ENCODE measurements around the gene ERC2.

DNA sequence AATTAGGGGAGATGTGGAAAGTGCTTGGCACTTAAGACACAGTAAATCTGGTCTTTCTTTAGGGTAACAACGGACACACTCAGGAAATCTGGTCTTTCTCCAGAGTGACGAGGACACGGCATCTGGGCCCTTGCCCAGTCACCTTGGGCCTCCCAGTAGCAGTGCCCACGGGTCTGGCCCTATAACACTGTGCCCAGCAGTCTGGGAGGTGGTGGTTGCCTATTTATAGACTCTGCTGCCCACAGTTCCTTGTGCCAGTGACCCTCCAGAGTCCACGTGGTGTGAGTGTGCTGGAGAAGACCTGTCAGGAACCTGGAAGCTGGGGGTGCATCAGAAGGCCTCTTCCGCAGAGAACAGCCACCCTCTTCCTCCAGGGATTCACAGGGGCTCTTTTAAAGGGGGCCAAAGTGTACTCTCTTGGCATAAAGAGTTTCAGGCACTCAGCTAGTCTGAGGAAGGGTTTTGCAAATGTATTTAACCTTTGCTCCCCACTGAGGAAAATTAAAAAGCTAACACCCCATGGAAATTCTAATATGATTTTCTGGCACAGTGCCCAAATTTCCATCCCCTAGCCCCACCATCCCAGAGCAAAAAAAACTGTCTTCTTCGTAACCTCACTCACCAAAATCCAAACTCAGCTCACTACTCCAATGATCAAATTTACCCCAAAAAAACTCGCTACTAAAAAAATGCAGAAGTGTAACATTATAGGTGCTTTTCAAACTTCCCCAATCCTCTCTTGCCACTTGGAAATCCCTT lies 996.6 kb downstream of the ERC2 start:
- no peak for TF ChIP-seq CTCF (conservative IDR thresholded peaks at IDR 0.05; ENCODE audit: low read depth, low read length)
- TF ChIP-seq EZH2 (IDR thresholded peaks at IDR 0.05; ENCODE audit: low read length, unreplicated experiment), result no peak
- no peak for TF ChIP-seq EZH2phosphoT487 (IDR thresholded peaks at IDR 0.05; ENCODE audit: borderline replicate concordance, low read length)

Data from PC-3 (cell line).